Spleen (tissue), 11 donors: ENCODE data around the gene ICAM2. TPM values are rescaled to one million over a fixed set of nuclear protein-coding genes. Genes with fewer than 3 reads are reported as not detected.
A peak's percentile ranks its signal among the peaks of the same experiment; 100 is the strongest.
"Not testable (repeated sequence)": the region's sequence is repeated elsewhere in the genome, so short reads cannot be mapped to it uniquely, and the experiment has no call there.

ENCODE experiments used
- DNase-seq: peaks from one replicate; pipeline ENCODE4 v3.0.0-alpha.2; 2020
- H3K27ac ChIP-seq, 8 donors: fragments of 200-600 bp; sonication (generic) in 7 of 8; 1 replicate in 4 of 8; 2 replicates in 4 of 8; pipeline versions ENCODE4 v1.5.0 to v1.8.0; 2016 to 2021; ENCODE audit warnings: inconsistent platforms in 4 of 8, mild to moderate bottlenecking in 4 of 8, moderate library complexity in 1 of 8
- H3K27me3 ChIP-seq, 7 donors: fragments of 200-600 bp; sonication (generic) in 6 of 7; replicated peaks in 1 of 7; 1 replicate in 4 of 7; 2 replicates in 3 of 7; pipeline versions ENCODE4 v1.5.0 to v1.8.0; 2016 to 2021; ENCODE audit warnings: inconsistent platforms in 3 of 7, mild to moderate bottlenecking in 1 of 7
- H3K36me3 ChIP-seq, 6 donors: fragments of 200-600 bp; sonication (generic) in 5 of 6; 1 replicate in 4 of 6; 2 replicates in 2 of 6; pipeline versions ENCODE4 v1.5.0 to v1.8.0; 2016 to 2021; ENCODE audit warnings: inconsistent platforms in 2 of 6
- H3K4me1 ChIP-seq, 6 donors: fragments of 200-600 bp; sonication (generic) in 5 of 6; 1 replicate in 3 of 6; 2 replicates in 3 of 6; pipeline versions ENCODE4 v1.5.0 to v1.8.0; 2016 to 2021; ENCODE audit warnings: inconsistent platforms in 3 of 6
- H3K4me3 ChIP-seq, 8 donors: fragments of 200-600 bp; sonication (generic) in 7 of 8; 1 replicate in 4 of 8; 2 replicates in 4 of 8; pipeline versions ENCODE4 v1.5.0 to v1.8.0; 2016 to 2021; ENCODE audit warnings: inconsistent platforms in 4 of 8, mild to moderate bottlenecking in 4 of 8, moderate library complexity in 2 of 8
- H3K9me3 ChIP-seq, 8 donors: fragments of 200-600 bp; sonication (generic) in 7 of 8; 1 replicate in 4 of 8; 2 replicates in 4 of 8; pipeline versions ENCODE4 v1.5.0 to v1.8.0; 2016 to 2021; ENCODE audit warnings: inconsistent platforms in 4 of 8
- POLR2A ChIP-seq, 3 donors: fragments of 450-650 bp; IDR thresholded peaks; one replicate each; pipeline ENCODE4 v1.5.1; 2017; ENCODE audit warnings: antibody characterized with exemption in 3 of 3, mild to moderate bottlenecking in 1 of 3
- POLR2AphosphoS5 ChIP-seq, 3 donors: sonication (generic); formaldehyde crosslinking; IDR thresholded peaks; one replicate each; pipeline ENCODE4 v1.5.1; 2017; ENCODE audit warnings: antibody characterized with exemption in 3 of 3
- WGBS, 5 donors: extraction: QIAGEN DNeasy Blood & Tissue Kit in 3 of 5; methylation state at CpG; one replicate each; pipeline versions ENCODE4 v1.1.5 to v1.1.7; 2013 to 2018; 5-methylcytosine and 5-hydroxymethylcytosine counted together
- intact Hi-C: fragments of 100-400 bp; cut with DNase I; formaldehyde crosslinking; loops from one replicate; pipeline ENCODE4 v1.15.0; 2023; ENCODE audit warnings: low total_unique reads
- polyA plus RNA-seq, 3 donors: library from polyadenylated mRNA; stranded (reverse); fragments of 200-250 nt; gene quantifications; one replicate each; pipeline ENCODE4 v1.2.1, GENCODE V29; 2013
- total RNA-seq, 7 donors: library from RNA; depleted of rRNA in 3 of 7; stranded (reverse); fragments of >200 nt in 3 of 7; fragmentation: NEBNext Ultra II Directional in 4 of 7; extraction: Animal tissue kit (Norgen Biotek cat#: 25700) in 4 of 7; gene quantifications; one replicate each; pipeline versions ENCODE4 v1.1.0 to v1.2.1, GENCODE V29; 2016 to 2021
- TF ChIP-seq, protein P1 (sequence below), 11 experiments: fragments of 200-600 bp in 7 of 11; fragments of 450-650 bp in 4 of 11; sonication (generic) in 4 of 11; IDR thresholded peaks in 8 of 11; conservative IDR thresholded peaks in 3 of 11; 1 replicate in 7 of 11; 2 replicates in 4 of 11; pipeline versions ENCODE4 v1.4.0 to v1.8.0; 2016 to 2021; ENCODE audit warnings: antibody characterized with exemption in 11 of 11, inconsistent platforms in 4 of 11, mild to moderate bottlenecking in 1 of 11
- donor health status: healthy with polysubstance abuse.
- donor health status: DM: no; HTN: no; CAD: no; lungs with moderate emphysema.
- donor health status: DM: no; HTN: no; CAD: no.
- donor health status: Bipolar disorder and iron deficiency.
- donor health status: healthy.
- donor health status: DM: no; HTN: no; CAD: no.
- donor health status: DM: yes; HTN: yes; CAD: no.

Gene ICAM2
- total and polyA plus RNA-seq, 10 donors: 79.2 to 412 (median 173) TPM

DNA sequence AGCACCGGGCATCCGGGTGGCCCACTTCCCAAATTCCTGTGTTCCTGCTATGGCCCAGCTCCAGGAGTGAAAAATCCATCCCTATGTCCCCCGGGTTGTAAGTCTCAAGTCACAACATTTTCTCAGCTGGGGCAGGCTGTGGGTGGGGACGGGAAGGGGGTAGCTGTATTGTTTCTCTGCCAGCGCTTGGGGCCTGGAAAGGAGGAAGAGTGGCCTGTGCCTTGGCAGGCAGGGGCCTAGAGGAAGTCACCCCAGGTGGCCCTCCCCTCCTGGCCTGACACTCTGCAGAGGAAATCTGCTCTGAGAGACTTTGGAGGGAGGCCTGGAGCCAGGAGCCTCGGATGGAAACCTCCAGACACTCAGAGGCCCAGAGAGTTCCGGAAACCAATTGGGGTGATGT, 37.1 kb downstream of the ICAM2 start:
- Histone ChIP-seq H3K27ac (peak overlapping the region in 7 of 8 donors; percentile 27 to 83 (median 75)), H3K36me3 (no peaks in the 10 kb centered on the region), H3K4me3 (no peak overlapping the region), H3K27me3 (no peaks in the 10 kb centered on the region), H3K4me1 (peaks cover 26 to 88% (median 62%) of the 10 kb centered on the region in 6 donors), H3K9me3 (peaks cover 0 to 17% (median 8%) of the 10 kb centered on the region in 8 donors)
- DNase-seq: no peak
- intact Hi-C loops: loop anchor here (10.0 kb wide), 1 partner anchor 59 kb away; no protein-coding TSS in a partner anchor
- 22 to 29% (median 25%) methylated on average over 7 of the region's 7 CpGs for WGBS, 5 donors
- TF ChIP-seq POLR2AphosphoS5 (IDR thresholded peaks at IDR 0.05) (peak in 2 of 3 donors; percentile 31 to 67), POLR2A (IDR thresholded peaks at IDR 0.05) (no peak)

DNA sequence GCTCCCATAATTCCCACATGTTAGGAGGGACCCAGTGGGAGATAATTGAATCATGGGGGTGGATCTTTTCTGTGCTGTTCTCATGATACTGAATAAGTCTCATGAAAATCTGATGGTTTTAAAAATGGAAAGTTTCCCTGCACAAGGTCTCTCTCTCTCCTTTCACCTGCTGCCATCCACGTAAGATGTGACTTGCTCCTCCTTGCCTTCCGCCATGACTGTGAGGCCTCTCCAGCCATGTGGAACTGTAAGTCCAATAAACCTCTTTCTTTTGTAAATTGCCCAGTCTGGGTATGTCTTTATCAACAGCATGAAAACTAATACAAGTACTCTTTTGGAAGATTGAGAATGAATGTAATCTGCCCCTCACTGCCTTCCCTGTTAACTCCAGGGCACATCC, 37.8 kb downstream of the ICAM2 start:
- intact Hi-C loops: loop anchor here (10.0 kb wide), 1 partner anchor 58 kb away; no protein-coding TSS in a partner anchor
- Histone ChIP-seq H3K27ac (peak overlapping the region in 5 of 8 donors; percentile 71 to 83 (median 75)), H3K9me3 (peaks cover 0 to 17% (median 8%) of the 10 kb centered on the region in 8 donors), H3K4me1 (peaks cover 26 to 82% (median 56%) of the 10 kb centered on the region in 6 donors)
- not testable (repeated sequence) for H3K4me3 ChIP-seq, H3K27me3 ChIP-seq, H3K36me3 ChIP-seq, DNase-seq
- 89 to 98% (median 92%) methylated on average over 2 of the region's 2 CpGs for WGBS, 5 donors

DNA sequence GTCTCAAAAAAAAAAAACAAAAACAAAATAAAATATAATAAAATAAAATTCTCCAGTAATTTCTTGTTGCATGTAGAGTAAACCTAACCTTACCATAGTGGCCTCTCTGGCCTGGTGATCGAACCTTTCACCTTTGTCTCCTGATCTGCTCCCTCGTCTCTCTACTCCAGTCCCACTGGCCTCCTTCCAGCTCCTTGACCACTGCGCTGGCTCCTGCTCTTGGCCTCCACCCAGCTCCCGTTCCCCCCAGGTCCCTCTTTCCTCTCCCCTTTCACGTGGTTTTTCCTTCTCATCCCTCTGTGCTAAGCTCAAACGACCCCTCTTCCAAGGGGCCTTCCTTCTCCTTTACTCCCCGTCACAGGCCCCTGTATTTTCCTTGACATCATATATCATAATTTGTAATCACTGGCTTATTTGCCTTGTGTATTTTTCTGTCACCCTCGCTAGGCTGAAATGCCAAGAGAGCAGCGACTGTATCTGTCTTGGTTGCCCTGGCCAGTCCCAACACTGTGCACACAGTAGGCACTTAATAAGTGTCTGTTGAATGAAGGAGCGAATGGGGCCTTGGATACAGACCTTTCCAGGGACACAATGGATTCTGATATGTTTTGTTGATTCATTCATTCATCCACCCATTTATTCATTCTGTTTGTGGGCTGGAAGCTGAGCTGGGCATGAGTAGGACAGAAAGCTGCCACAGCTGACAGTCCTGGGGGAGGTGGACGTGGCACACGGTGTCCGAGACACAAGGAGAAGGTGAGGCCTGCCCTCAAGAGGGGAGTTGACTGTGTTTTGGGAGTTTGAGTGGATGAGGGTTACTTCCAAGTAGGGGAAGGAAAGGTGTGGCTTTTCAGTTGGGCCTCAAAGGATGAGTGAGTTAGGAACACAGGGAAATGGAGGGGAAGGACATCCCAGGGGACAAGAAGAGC, 41.9 kb downstream of the ICAM2 start:
- no peaks in the 10 kb centered on the region for H3K27me3 ChIP-seq
- intact Hi-C loops: no loop called here
- no peak overlapping the region for H3K4me3 ChIP-seq
- H3K36me3 ChIP-seq: no peaks in the 10 kb centered on the region
- DNase-seq: no peak
- 74 to 84% (median 75%) methylated on average over 13 of the region's 13 CpGs for WGBS, 5 donors
- no peak overlapping the region for H3K27ac ChIP-seq
- H3K9me3 ChIP-seq: peaks cover 0 to 17% (median 8%) of the 10 kb centered on the region in 8 donors
- TF ChIP-seq POLR2A (IDR thresholded peaks at IDR 0.05) (no peak), POLR2AphosphoS5 (IDR thresholded peaks at IDR 0.05) (no peak)
- TF ChIP-seq, protein P1, sequence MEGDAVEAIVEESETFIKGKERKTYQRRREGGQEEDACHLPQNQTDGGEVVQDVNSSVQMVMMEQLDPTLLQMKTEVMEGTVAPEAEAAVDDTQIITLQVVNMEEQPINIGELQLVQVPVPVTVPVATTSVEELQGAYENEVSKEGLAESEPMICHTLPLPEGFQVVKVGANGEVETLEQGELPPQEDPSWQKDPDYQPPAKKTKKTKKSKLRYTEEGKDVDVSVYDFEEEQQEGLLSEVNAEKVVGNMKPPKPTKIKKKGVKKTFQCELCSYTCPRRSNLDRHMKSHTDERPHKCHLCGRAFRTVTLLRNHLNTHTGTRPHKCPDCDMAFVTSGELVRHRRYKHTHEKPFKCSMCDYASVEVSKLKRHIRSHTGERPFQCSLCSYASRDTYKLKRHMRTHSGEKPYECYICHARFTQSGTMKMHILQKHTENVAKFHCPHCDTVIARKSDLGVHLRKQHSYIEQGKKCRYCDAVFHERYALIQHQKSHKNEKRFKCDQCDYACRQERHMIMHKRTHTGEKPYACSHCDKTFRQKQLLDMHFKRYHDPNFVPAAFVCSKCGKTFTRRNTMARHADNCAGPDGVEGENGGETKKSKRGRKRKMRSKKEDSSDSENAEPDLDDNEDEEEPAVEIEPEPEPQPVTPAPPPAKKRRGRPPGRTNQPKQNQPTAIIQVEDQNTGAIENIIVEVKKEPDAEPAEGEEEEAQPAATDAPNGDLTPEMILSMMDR (IDR thresholded peaks at IDR 0.05 in 8 of 11, conservative IDR thresholded peaks at IDR 0.05 in 3 of 11): no peak
- H3K4me1 ChIP-seq: peaks cover 8 to 41% (median 21%) of the 10 kb centered on the region in 6 donors

DNA sequence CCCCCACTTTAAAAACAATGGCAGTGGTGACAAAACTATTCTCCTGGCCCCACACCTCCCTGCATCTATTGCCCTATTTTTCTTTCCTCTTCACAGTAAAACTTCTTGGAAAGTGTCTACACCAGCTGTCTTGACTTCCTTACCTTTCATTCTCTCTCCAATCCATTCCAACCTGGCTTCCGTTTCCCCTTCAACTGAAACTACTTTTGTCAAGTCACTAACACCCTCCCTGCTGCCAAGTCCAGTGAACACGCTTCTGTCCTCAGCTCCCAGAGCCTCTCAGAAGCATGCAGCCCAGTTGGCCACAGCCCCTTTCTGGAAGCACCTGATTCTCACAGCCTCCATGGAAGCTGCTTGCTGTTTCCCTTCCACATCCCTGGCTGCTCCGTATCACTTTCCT, 43.7 kb downstream of the ICAM2 start:
- Histone ChIP-seq H3K4me3 (no peak overlapping the region), H3K36me3 (no peaks in the 10 kb centered on the region), H3K27me3 (no peaks in the 10 kb centered on the region), H3K4me1 (peaks cover 0 to 32% (median 12%) of the 10 kb centered on the region in 6 donors), H3K9me3 (peaks cover 0 to 3% (median 1%) of the 10 kb centered on the region in 8 donors), H3K27ac (no peak overlapping the region)
- intact Hi-C loops: no loop called here
- DNase-seq: no peak
- 40 to 65% (median 56%) methylated on average over 3 of the region's 3 CpGs for WGBS, 5 donors
- TF ChIP-seq POLR2AphosphoS5 (IDR thresholded peaks at IDR 0.05) (no peak), POLR2A (IDR thresholded peaks at IDR 0.05) (no peak)
- TF ChIP-seq, protein P1 (IDR thresholded peaks at IDR 0.05 in 8 of 11, conservative IDR thresholded peaks at IDR 0.05 in 3 of 11): no peak

DNA sequence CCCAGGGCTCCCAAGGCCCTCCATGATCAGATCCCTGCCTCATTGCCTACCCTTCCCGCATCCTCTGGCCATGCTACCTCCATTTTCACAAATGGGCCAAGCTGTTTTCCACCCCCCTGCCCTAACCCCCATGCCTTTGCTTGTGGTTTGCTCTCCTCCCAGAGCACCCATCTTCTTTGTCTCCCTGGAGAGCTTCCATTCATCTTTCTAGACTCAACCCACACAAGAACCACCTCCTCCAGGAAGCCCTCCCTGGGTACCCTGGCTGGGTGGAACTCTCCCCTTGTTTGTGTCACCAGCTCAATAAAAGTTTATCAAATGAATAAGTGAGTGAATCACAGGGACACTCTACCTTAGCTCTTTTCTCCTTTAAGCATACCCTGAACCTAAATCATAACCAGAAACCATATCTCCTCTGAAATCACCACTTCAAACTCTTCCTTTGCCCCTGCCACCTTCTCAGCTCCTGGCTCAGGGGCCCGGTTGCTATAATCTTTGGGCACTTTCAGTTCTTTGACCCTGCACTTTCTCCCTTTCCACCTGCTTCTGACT, 44.8 kb downstream of the ICAM2 start:
- no peaks in the 10 kb centered on the region for H3K27me3 ChIP-seq
- intact Hi-C loops: no loop called here
- H3K4me3 ChIP-seq: no peak overlapping the region
- H3K27ac ChIP-seq: no peak overlapping the region
- 64 to 77% (median 74%) methylated on average over 2 of the region's 2 CpGs for WGBS, 5 donors
- H3K4me1 ChIP-seq: peaks cover 0 to 24% (median 6%) of the 10 kb centered on the region in 6 donors
- no peak for DNase-seq
- no peaks in the 10 kb centered on the region for H3K36me3 ChIP-seq
- H3K9me3 ChIP-seq: no peaks in the 10 kb centered on the region
- TF ChIP-seq POLR2A (IDR thresholded peaks at IDR 0.05): no peak
- TF ChIP-seq POLR2AphosphoS5 (IDR thresholded peaks at IDR 0.05): no peak
- TF ChIP-seq, protein P1 (IDR thresholded peaks at IDR 0.05 in 8 of 11, conservative IDR thresholded peaks at IDR 0.05 in 3 of 11): no peak
